Measurements from ENCODE around the gene EEF1AKMT3.

EEF1AKMT3 gene

DNA sequence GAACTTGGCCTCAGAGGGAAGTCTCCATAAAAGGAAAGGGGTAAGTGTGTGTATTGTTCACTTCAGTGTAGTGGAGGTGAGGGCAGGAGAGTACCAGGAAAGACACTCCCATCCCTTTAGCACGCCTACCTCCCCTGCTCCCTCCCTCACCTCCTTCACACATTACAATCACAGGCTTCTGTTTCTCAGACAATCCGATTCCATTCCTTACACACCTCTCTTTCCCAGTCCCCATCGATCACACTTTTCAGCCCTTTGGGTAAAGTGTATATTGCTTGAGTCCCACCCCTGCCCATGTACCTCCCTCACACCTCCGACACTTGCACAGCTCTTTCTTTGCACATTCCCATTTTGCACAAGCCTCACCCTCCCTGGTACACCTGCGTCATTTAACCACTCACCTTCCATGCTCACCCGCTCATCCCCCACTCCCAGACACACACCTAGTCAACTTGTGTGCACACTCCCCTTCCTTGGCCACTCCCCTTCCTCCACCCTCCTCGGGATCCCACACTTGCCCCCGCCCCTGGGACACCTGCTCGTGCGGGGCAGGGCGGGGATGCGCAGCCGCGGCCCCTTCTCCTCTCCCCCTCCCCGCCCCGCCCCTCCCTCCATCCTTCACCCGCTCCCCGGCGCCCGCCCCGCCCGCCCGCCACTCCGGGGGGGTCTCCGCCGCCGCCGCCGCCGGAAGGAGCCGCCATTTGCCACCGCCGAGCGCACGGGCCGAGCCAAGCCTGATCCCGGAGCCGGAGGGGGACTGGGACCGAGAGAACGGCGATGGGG lies 17.8 kb upstream of the EEF1AKMT3 start, which contains the start of gene MARCHF9:
TSS of gene MARCHF9 (plus strand) at position 693 of the 783 bp plus-strand sequence. CDS start 426 bp downstream, outside the sequence.
- Histone ChIP-seq H4K8ac (ENCODE audit: low read depth, low read length) (no peak within 1 kb of the TSS), H3K14ac (ENCODE audit: low read length) (no peak within 1 kb of the TSS), H3K4ac (ENCODE audit: low read length) (no peak within 1 kb of the TSS), H3K4me3 (ENCODE audit: low read length in 2 of 2) (peak within 1 kb of the TSS; percentile 58 to 89), H2BK12ac (ENCODE audit: low read length) (no peak within 1 kb of the TSS), H3K79me1 (ENCODE audit: low read depth, low read length) (peaks cover 13% of the 10 kb centered on the region), H2BK120ac (ENCODE audit: low read depth, low read length) (no peak within 1 kb of the TSS), H3K27me3 (ENCODE audit: control insufficient read depth in 3 of 3, insufficient read depth in 3 of 3, low read depth in 1 of 3, low read length in 3 of 3) (peaks cover 0 to 13% (median 3%) of the 10 kb centered on the region in 3 experiments), H3K4me2 (ENCODE audit: insufficient read depth, low read length, poor library complexity, severe bottlenecking) (peak within 1 kb of the TSS; percentile 97), H3K18ac (ENCODE audit: low read length) (peak within 1 kb of the TSS; percentile 84), H3K9me3 (replicated peaks in 1 of 2; ENCODE audit: control insufficient read depth in 2 of 2, insufficient read depth in 1 of 2, low read depth in 1 of 2, low read length in 2 of 2) (no peaks in the 10 kb centered on the region), H2AFZ (ENCODE audit: low read length) (peak within 1 kb of the TSS; percentile 61), H2AK5ac (ENCODE audit: low read depth, low read length) (peak within 1 kb of the TSS; percentile 46), H3K36me3 (replicated peaks in 1 of 2; ENCODE audit: control insufficient read depth in 2 of 2, insufficient read depth in 2 of 2, low read length in 2 of 2) (peaks cover 17 to 46% of the 10 kb centered on the region in 2 donors), H3K23ac (ENCODE audit: low read depth, low read length, poor library complexity) (no peak within 1 kb of the TSS), H3K27ac (replicated peaks; ENCODE audit: low read length) (no peak within 1 kb of the TSS), H2BK5ac (ENCODE audit: low read length) (no peak within 1 kb of the TSS), H3K4me1 (ENCODE audit: control insufficient read depth in 2 of 2, insufficient read depth in 1 of 2, low read depth in 1 of 2, low read length in 2 of 2) (peaks cover 29 to 39% of the 10 kb centered on the region in 2 donors), H2BK15ac (ENCODE audit: low read length) (no peak within 1 kb of the TSS), H4K91ac (ENCODE audit: low read depth, low read length, poor library complexity) (no peak within 1 kb of the TSS), H3K9ac (ENCODE audit: low read depth, low read length, poor library complexity) (peak within 1 kb of the TSS; percentile 87)
- WGBS, 2 donors (ENCODE audit: extremely low coverage in 2 of 2, insufficient read length in 2 of 2, insufficient replicate concordance in 1 of 2), result no CpG with 5 or more reads among the region's 41 CpGs
- DNase-seq (ENCODE audit: low spot score), result no peak

DNA sequence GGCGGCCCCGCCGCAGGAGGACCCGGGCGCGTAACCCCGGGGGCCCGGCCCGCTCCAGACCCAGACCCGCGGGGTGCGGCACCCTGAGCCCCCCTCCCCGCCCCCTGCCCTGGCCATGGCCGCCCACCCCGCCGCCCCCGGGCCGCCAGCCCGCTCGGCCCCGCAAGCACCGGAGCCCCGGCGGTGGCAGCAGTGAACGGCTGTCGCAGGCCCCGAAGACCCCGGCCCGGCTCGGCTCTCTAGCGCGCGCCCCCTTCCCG lies 17.3 kb upstream of the EEF1AKMT3 start:
- no peak overlapping the region for H2AK5ac ChIP-seq (ENCODE audit: low read depth, low read length)
- WGBS, 2 donors (ENCODE audit: extremely low coverage in 2 of 2, insufficient read length in 2 of 2, insufficient replicate concordance in 1 of 2), result no CpG with 5 or more reads among the region's 34 CpGs
- H3K23ac ChIP-seq (ENCODE audit: low read depth, low read length, poor library complexity), result no peak overlapping the region
- no peak overlapping the region for H3K14ac ChIP-seq (ENCODE audit: low read length)
- H3K36me3 ChIP-seq (replicated peaks in 1 of 2; ENCODE audit: control insufficient read depth in 2 of 2, insufficient read depth in 2 of 2, low read length in 2 of 2), result peaks cover 17 to 46% of the 10 kb centered on the region in 2 donors
- H2AFZ ChIP-seq (ENCODE audit: low read length), result peak overlapping the region; percentile 61
- H2BK15ac ChIP-seq (ENCODE audit: low read length), result no peak overlapping the region
- H3K4me3 ChIP-seq (ENCODE audit: low read length in 2 of 2), result peak overlapping the region; percentile 58 to 89
- H3K27ac ChIP-seq (replicated peaks; ENCODE audit: low read length), result no peak overlapping the region
- no peak overlapping the region for H4K8ac ChIP-seq (ENCODE audit: low read depth, low read length)
- DNase-seq (ENCODE audit: low spot score), result no peak
- no peaks in the 10 kb centered on the region for H3K9me3 ChIP-seq (replicated peaks in 1 of 2; ENCODE audit: control insufficient read depth in 2 of 2, insufficient read depth in 1 of 2, low read depth in 1 of 2, low read length in 2 of 2)
- peaks cover 0 to 13% (median 3%) of the 10 kb centered on the region in 3 experiments for H3K27me3 ChIP-seq (ENCODE audit: control insufficient read depth in 3 of 3, insufficient read depth in 3 of 3, low read depth in 1 of 3, low read length in 3 of 3)
- H3K4me2 ChIP-seq (ENCODE audit: insufficient read depth, low read length, poor library complexity, severe bottlenecking), result peak overlapping the region; percentile 97
- peaks cover 13% of the 10 kb centered on the region for H3K79me1 ChIP-seq (ENCODE audit: low read depth, low read length)
- no peak overlapping the region for H2BK5ac ChIP-seq (ENCODE audit: low read length)
- no peak overlapping the region for H3K4ac ChIP-seq (ENCODE audit: low read length)
- no peak overlapping the region for H2BK120ac ChIP-seq (ENCODE audit: low read depth, low read length)
- H3K18ac ChIP-seq (ENCODE audit: low read length), result peak overlapping the region; percentile 83
- H4K91ac ChIP-seq (ENCODE audit: low read depth, low read length, poor library complexity), result no peak overlapping the region
- H3K9ac ChIP-seq (ENCODE audit: low read depth, low read length, poor library complexity), result peak overlapping the region; percentile 87
- H2BK12ac ChIP-seq (ENCODE audit: low read length), result no peak overlapping the region
- H3K4me1 ChIP-seq (ENCODE audit: control insufficient read depth in 2 of 2, insufficient read depth in 1 of 2, low read depth in 1 of 2, low read length in 2 of 2), result peaks cover 29 to 39% of the 10 kb centered on the region in 2 donors

DNA sequence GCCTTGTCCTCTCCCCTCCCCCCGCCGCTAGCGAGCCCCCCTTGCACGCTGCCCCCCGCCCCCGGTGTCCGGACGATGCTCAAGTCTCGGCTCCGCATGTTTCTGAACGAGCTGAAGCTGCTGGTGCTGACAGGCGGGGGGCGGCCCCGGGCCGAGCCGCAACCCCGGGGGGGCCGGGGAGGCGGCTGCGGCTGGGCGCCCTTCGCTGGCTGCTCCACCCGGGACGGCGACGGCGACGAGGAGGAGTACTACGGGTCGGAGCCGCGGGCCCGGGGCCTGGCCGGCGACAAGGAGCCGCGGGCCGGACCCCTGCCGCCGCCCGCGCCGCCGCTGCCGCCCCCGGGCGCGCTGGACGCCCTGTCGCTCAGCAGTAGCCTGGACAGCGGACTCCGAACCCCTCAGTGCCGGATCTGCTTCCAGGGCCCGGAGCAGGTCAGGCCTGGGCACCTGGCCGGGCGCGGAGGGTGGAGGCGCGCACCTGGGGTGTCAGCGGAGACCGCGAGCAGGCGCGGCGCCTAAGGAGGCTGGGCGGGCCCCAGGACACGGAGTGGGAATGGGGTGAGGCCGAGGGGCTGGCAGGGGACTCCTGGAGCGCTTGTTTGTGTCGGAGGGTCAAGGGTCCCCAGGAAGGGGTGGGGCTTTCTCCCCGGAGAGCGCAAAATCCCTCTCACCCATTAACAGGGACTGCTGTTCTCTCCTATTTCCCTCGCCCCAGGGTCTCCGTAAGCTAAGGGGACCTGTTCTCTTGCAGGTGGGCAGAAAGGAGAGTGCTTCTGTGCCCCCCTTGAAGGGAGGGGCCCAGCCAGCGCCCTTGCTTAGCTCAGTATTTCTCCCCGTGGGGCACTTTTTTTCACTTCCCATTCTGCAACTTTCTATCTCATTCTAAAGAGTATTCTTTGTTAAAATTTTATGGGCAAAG lies 16.7 kb upstream of the EEF1AKMT3 start:
- Histone ChIP-seq H3K27me3 (ENCODE audit: control insufficient read depth in 3 of 3, insufficient read depth in 3 of 3, low read depth in 1 of 3, low read length in 3 of 3) (peaks cover 0 to 13% (median 3%) of the 10 kb centered on the region in 3 experiments), H3K36me3 (replicated peaks in 1 of 2; ENCODE audit: control insufficient read depth in 2 of 2, insufficient read depth in 2 of 2, low read length in 2 of 2) (peaks cover 14 to 43% of the 10 kb centered on the region in 2 donors), H4K8ac (ENCODE audit: low read depth, low read length) (no peak overlapping the region), H2BK120ac (ENCODE audit: low read depth, low read length) (no peak overlapping the region), H3K4me1 (ENCODE audit: control insufficient read depth in 2 of 2, insufficient read depth in 1 of 2, low read depth in 1 of 2, low read length in 2 of 2) (peaks cover 28 to 38% of the 10 kb centered on the region in 2 donors), H3K4me2 (ENCODE audit: insufficient read depth, low read length, poor library complexity, severe bottlenecking) (peak overlapping the region; percentile 97), H3K4ac (ENCODE audit: low read length) (no peak overlapping the region), H2BK15ac (ENCODE audit: low read length) (no peak overlapping the region), H3K79me1 (ENCODE audit: low read depth, low read length) (peaks cover 13% of the 10 kb centered on the region), H3K9ac (ENCODE audit: low read depth, low read length, poor library complexity) (peak overlapping the region; percentile 87), H3K9me3 (replicated peaks in 1 of 2; ENCODE audit: control insufficient read depth in 2 of 2, insufficient read depth in 1 of 2, low read depth in 1 of 2, low read length in 2 of 2) (no peaks in the 10 kb centered on the region), H2BK12ac (ENCODE audit: low read length) (no peak overlapping the region), H3K4me3 (ENCODE audit: low read length in 2 of 2) (peak overlapping the region; percentile 58 to 89), H3K18ac (ENCODE audit: low read length) (peak overlapping the region; percentile 84), H3K23ac (ENCODE audit: low read depth, low read length, poor library complexity) (no peak overlapping the region), H2AK5ac (ENCODE audit: low read depth, low read length) (peak overlapping the region; percentile 46), H3K14ac (ENCODE audit: low read length) (no peak overlapping the region), H3K27ac (replicated peaks; ENCODE audit: low read length) (no peak overlapping the region), H2BK5ac (ENCODE audit: low read length) (no peak overlapping the region), H2AFZ (ENCODE audit: low read length) (peak overlapping the region; percentile 59), H4K91ac (ENCODE audit: low read depth, low read length, poor library complexity) (no peak overlapping the region)
- DNase-seq (ENCODE audit: low spot score), result no peak
- WGBS, 2 donors (ENCODE audit: extremely low coverage in 2 of 2, insufficient read length in 2 of 2, insufficient replicate concordance in 1 of 2), result no CpG with 5 or more reads among the region's 76 CpGs
